ENCODE results near the gene TDRD1. TPM values are rescaled to one million over a fixed set of nuclear protein-coding genes. Genes with fewer than 3 reads are reported as not detected.

The TDRD1 gene
- total and polyA plus RNA-seq, 2 donors (not counting 3 experiments of a cell fraction or from before 2014, with no cell fraction given): not detected

DNA sequence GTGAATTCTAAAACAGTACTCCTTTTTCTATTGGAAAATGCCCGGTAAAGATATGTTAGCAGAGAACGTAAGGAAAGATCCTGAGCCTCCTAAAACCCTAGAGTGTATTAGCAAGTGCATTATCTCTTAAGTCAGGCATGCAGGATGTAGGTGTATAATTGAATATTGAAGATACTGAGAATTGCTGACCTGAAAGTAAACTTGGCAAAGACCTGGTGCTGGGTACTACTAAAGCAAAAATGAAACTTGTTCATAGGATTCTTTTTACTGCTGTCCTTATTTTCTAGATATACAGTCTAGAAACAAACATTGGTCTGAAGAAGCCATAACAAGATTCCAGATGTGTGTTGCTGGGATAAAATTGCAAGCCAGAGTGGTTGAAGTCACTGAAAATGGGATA is 41.1 kb downstream of the TDRD1 start:
- peaks cover 5 to 8% of the 10 kb centered on the region in 2 experiments for H3K27me3 ChIP-seq (ENCODE audit: control insufficient read depth in 2 of 2, insufficient read depth in 2 of 2, low read length in 2 of 2)
- CTCF ChIA-PET: no interaction called here
- intact Hi-C loops (cut with micrococcal nuclease): no loop called here
- no TSS peak for BruUV-seq (replicated peaks)
- no peak overlapping the region for H2AFZ ChIP-seq (ENCODE audit: low read depth, low read length)
- H3K79me2 ChIP-seq (ENCODE audit: control insufficient read depth, insufficient read depth, low read length): no peaks in the 10 kb centered on the region
- no peak overlapping the region for H3K9ac ChIP-seq (replicated peaks; ENCODE audit: extremely low read depth, insufficient read depth, low read length)
- no peak for TF ChIP-seq MYC (IDR thresholded peaks at IDR 0.05; ENCODE audit: low read depth, low read length)
- no peak for TF ChIP-seq JUN (IDR thresholded peaks at IDR 0.05; ENCODE audit: borderline replicate concordance, insufficient read depth, insufficient read length, low read depth)
- no peak for DNase-seq (ENCODE audit: low read depth, low spot score)
- H3K4me3 ChIP-seq (replicated peaks in 1 of 3; ENCODE audit: insufficient read depth in 1 of 3, low read depth in 1 of 3, low read length in 3 of 3): no peak overlapping the region
- H3K36me3 ChIP-seq (ENCODE audit: control insufficient read depth in 2 of 2, extremely low read depth in 1 of 2, insufficient read depth in 2 of 2, low read length in 2 of 2): no peaks in the 10 kb centered on the region
- no peaks in the 10 kb centered on the region for H4K20me1 ChIP-seq (replicated peaks; ENCODE audit: control insufficient read depth, extremely low read depth, insufficient read depth, low read length)
- no peaks in the 10 kb centered on the region for H3K9me3 ChIP-seq (replicated peaks; ENCODE audit: control insufficient read depth, insufficient read depth, low read length)
- dilution Hi-C loops (cut with MboI; ENCODE audit: extremely low pct_ligation_motif_present, low sequenced_read_pairs): no loop called here
- POLR2A ChIA-PET: no interaction called here
- no peak for FAIRE-seq
- no peak overlapping the region for H3K4me2 ChIP-seq (ENCODE audit: insufficient read depth, low read length)
- no peaks in the 10 kb centered on the region for H3K4me1 ChIP-seq (ENCODE audit: control insufficient read depth, extremely low read depth, insufficient read depth, low read length)
- no peak overlapping the region for H3K27ac ChIP-seq (ENCODE audit: insufficient read depth, low read depth, low read length)
- H3K9me1 ChIP-seq (replicated peaks; ENCODE audit: control insufficient read depth, extremely low read depth, insufficient read depth, low read length): no peaks in the 10 kb centered on the region

- no peaks in the 10 kb centered on the region for H3K4me1 ChIP-seq (ENCODE audit: control insufficient read depth, extremely low read depth, insufficient read depth, low read length)
- no peak for TF ChIP-seq JUN (IDR thresholded peaks at IDR 0.05; ENCODE audit: borderline replicate concordance, insufficient read depth, insufficient read length, low read depth)
- TF ChIP-seq POLR2AphosphoS5 (IDR thresholded peaks at IDR 0.05; ENCODE audit: insufficient read depth, low read depth, low read length): no peak
- no peak for TF ChIP-seq MYC (IDR thresholded peaks at IDR 0.05; ENCODE audit: low read depth, low read length)
- no peak for TF ChIP-seq FOS (IDR thresholded peaks at IDR 0.05; ENCODE audit: borderline replicate concordance, insufficient read depth, low read length)
- no peak for TF ChIP-seq CTCF (IDR thresholded peaks at IDR 0.05; ENCODE audit: extremely low read depth in 1 of 2, insufficient read depth in 1 of 2, low read depth in 1 of 2, low read length in 2 of 2)
- TF ChIP-seq GATA2 (IDR thresholded peaks at IDR 0.05; ENCODE audit: insufficient read depth, insufficient read length, low read depth, low read length): no peak
- no peak for TF ChIP-seq EZH2 (IDR thresholded peaks at IDR 0.05; ENCODE audit: borderline replicate concordance, low read depth, low read length, severe bottlenecking)
- TF ChIP-seq, protein P1, sequence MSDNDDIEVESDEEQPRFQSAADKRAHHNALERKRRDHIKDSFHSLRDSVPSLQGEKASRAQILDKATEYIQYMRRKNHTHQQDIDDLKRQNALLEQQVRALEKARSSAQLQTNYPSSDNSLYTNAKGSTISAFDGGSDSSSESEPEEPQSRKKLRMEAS (IDR thresholded peaks at IDR 0.05; ENCODE audit: insufficient read depth, insufficient read length): no peak
- TF ChIP-seq POLR2A (IDR thresholded peaks at IDR 0.05; ENCODE audit: low read depth, low read length): no peak
- no peaks in the 10 kb centered on the region for H3K9me1 ChIP-seq (replicated peaks; ENCODE audit: control insufficient read depth, extremely low read depth, insufficient read depth, low read length)
- POLR2A ChIA-PET: no interaction called here
- H3K79me2 ChIP-seq (ENCODE audit: control insufficient read depth, insufficient read depth, low read length): no peaks in the 10 kb centered on the region
- no peaks in the 10 kb centered on the region for H3K9me3 ChIP-seq (replicated peaks; ENCODE audit: control insufficient read depth, insufficient read depth, low read length)
- H3K27ac ChIP-seq (ENCODE audit: insufficient read depth, low read depth, low read length): no peak overlapping the region
- no peak overlapping the region for H3K4me2 ChIP-seq (ENCODE audit: insufficient read depth, low read length)
- H4K20me1 ChIP-seq (replicated peaks; ENCODE audit: control insufficient read depth, extremely low read depth, insufficient read depth, low read length): no peaks in the 10 kb centered on the region
- FAIRE-seq: no peak
- H3K9ac ChIP-seq (replicated peaks; ENCODE audit: extremely low read depth, insufficient read depth, low read length): no peak overlapping the region
- DNase-seq (ENCODE audit: low read depth, low spot score): no peak
- BruUV-seq (replicated peaks): no TSS peak
- no peaks in the 10 kb centered on the region for H3K36me3 ChIP-seq (ENCODE audit: control insufficient read depth in 2 of 2, extremely low read depth in 1 of 2, insufficient read depth in 2 of 2, low read length in 2 of 2)
- H2AFZ ChIP-seq (ENCODE audit: low read depth, low read length): no peak overlapping the region
- H3K27me3 ChIP-seq (ENCODE audit: control insufficient read depth in 2 of 2, insufficient read depth in 2 of 2, low read length in 2 of 2): peaks cover 5 to 8% of the 10 kb centered on the region in 2 experiments
- CTCF ChIA-PET: interaction anchor here (1.5 kb wide), 1 partner anchor 12 kb away, joined by 5 read pairs; no protein-coding TSS in a partner anchor
- H3K4me3 ChIP-seq (replicated peaks in 1 of 3; ENCODE audit: insufficient read depth in 1 of 3, low read depth in 1 of 3, low read length in 3 of 3): no peak overlapping the region
- intact Hi-C loops (cut with micrococcal nuclease): no loop called here
- dilution Hi-C loops (cut with MboI; ENCODE audit: extremely low pct_ligation_motif_present, low sequenced_read_pairs): no loop called here
These were observed 42.1 kb downstream of the TDRD1 start for GRCh38 chr10:114221235-114221634.
